ENCODE measurements around the gene DNPEP.

DNA sequence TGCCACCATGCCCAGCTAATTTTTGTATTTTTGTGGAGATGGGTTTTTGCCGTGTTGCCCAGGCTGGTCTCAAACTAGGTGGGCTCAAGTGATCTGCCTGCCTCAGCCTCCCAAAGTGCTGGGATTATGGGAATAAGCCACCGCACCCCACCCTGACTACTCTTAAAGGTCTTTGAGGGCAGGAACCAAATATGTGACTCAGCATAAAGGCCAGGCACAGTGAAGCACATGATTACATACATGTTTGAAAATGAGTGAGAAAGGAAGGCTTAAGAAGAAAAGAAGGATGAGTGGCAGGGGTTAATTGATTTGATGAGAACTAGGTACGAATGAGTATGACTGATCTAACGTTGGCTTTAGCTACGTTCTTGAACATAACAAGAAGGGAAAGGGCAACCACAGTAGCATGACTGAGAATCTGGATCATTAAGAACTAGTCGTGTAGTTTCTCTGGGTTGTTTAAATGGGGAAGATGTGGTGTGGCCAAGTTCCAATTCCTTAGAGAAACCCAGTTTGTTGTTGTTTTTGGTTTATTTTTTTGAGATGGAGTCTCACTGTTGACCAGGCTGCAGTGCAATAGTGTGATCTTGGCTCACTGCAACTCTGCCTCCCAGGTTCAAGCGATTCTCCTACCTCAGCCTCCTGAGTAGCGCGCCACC lies 61.9 kb downstream of the DNPEP start:
- TF ChIP-seq, protein P1, sequence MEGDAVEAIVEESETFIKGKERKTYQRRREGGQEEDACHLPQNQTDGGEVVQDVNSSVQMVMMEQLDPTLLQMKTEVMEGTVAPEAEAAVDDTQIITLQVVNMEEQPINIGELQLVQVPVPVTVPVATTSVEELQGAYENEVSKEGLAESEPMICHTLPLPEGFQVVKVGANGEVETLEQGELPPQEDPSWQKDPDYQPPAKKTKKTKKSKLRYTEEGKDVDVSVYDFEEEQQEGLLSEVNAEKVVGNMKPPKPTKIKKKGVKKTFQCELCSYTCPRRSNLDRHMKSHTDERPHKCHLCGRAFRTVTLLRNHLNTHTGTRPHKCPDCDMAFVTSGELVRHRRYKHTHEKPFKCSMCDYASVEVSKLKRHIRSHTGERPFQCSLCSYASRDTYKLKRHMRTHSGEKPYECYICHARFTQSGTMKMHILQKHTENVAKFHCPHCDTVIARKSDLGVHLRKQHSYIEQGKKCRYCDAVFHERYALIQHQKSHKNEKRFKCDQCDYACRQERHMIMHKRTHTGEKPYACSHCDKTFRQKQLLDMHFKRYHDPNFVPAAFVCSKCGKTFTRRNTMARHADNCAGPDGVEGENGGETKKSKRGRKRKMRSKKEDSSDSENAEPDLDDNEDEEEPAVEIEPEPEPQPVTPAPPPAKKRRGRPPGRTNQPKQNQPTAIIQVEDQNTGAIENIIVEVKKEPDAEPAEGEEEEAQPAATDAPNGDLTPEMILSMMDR (IDR thresholded peaks at IDR 0.05), result no peak
- no peak for TF ChIP-seq POLR2A (IDR thresholded peaks at IDR 0.05)
- no peak for TF ChIP-seq EP300 (IDR thresholded peaks at IDR 0.05)
